Coronary artery (tissue), 2 donors: ENCODE data around the gene LYRM9.
A peak's percentile ranks its signal among the peaks of the same experiment; 100 is the strongest.
"Not testable (repeated sequence)": the region's sequence is repeated elsewhere in the genome, so short reads cannot be mapped to it uniquely, and the experiment has no call there.

Source experiments
- DNase-seq: peaks from one replicate; pipeline ENCODE4 v3.0.0-alpha.2; 2017; ENCODE audit warnings: low spot score
- H3K27ac ChIP-seq, 2 donors: fragments of 200-600 bp; sonication (generic); one replicate each; pipeline ENCODE4 v1.5.1; 2016 to 2019
- H3K4me3 ChIP-seq: fragments of 200-600 bp; sonication (generic); 2 replicates; pipeline ENCODE4 v1.5.1; 2016; ENCODE audit warnings: mild to moderate bottlenecking, moderate library complexity
- TF ChIP-seq, protein P1 (sequence below): fragments of 200-600 bp; sonication (generic); IDR thresholded peaks from one replicate; pipeline ENCODE4 v1.5.1; 2019; ENCODE audit warnings: antibody characterized with exemption

LYRM9 gene

GRCh38 chr17:27888945-27889344, 4.2 kb downstream of the LYRM9 start:
- DNase-seq = no peak
- Histone ChIP-seq H3K27ac (no peak overlapping the region), H3K4me3 (no peak overlapping the region)
- TF ChIP-seq, protein P1, sequence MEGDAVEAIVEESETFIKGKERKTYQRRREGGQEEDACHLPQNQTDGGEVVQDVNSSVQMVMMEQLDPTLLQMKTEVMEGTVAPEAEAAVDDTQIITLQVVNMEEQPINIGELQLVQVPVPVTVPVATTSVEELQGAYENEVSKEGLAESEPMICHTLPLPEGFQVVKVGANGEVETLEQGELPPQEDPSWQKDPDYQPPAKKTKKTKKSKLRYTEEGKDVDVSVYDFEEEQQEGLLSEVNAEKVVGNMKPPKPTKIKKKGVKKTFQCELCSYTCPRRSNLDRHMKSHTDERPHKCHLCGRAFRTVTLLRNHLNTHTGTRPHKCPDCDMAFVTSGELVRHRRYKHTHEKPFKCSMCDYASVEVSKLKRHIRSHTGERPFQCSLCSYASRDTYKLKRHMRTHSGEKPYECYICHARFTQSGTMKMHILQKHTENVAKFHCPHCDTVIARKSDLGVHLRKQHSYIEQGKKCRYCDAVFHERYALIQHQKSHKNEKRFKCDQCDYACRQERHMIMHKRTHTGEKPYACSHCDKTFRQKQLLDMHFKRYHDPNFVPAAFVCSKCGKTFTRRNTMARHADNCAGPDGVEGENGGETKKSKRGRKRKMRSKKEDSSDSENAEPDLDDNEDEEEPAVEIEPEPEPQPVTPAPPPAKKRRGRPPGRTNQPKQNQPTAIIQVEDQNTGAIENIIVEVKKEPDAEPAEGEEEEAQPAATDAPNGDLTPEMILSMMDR = no peak

GRCh38 chr17:27888067-27888466, 5.1 kb downstream of the LYRM9 start:
- H3K4me3 ChIP-seq = no peak overlapping the region
- DNase-seq = no peak
- H3K27ac ChIP-seq = no peak overlapping the region
- TF ChIP-seq, protein P1 = no peak

- not testable (repeated sequence) for H3K4me3 ChIP-seq, DNase-seq, H3K27ac ChIP-seq
These were observed 6.7 kb downstream of the LYRM9 start for GRCh38 chr17:27886348-27886906.

- no peak for DNase-seq
- Histone ChIP-seq H3K4me3 (no peak overlapping the region), H3K27ac (no peak overlapping the region)
- TF ChIP-seq, protein P1 = no peak
These were observed 10.9 kb downstream of the LYRM9 start for GRCh38 chr17:27882162-27882840.

GRCh38 chr17:27879987-27880608, 13.1 kb downstream of the LYRM9 start:
- H3K4me3 ChIP-seq = no peak overlapping the region

DNA sequence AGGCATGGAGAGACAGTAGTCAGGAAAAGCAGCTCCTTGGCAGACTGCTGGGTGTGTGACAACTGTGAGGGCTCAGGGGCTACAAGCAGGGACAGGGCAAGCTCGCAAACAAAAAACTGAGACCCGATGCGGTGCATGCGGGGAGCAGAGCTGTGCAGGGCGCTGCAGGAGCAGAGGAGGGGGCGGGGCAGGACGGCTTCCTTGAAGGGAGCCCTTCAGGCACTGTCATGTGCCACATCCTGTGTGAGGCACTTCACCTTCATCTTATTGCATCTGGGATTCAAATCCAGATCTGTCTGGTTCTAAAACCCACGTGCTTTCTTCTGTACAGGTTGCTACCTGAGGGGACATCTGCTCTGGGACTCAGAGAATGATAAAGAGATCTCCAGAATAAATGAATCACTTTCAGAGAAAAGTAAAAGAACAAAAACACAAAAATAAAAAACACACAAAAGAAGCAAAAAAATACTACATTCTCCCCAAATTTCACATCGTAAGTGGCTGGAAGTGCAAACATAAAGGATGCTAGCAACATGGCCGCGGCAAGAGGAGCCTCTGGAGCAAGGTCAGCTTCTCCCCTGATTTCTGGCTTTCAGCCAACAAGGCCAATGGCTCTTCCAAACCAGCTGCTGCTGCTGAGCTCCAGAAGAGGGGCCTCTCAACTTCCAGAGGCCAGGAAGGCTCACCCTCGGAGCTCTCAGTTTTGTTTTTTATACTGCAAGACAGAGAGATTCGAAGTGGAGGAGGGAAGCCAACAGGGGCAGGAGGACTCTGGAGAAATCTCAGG, 14.2 kb downstream of the LYRM9 start:
- no peak for DNase-seq
- no peak overlapping the region for H3K4me3 ChIP-seq
- TF ChIP-seq, protein P1 = no peak
- H3K27ac ChIP-seq = no peak overlapping the region

More at GRCh38 chr17:27879987-27880608, 13.1 kb downstream of the LYRM9 start:
- TF ChIP-seq, protein P1 = peak; percentile 17
- DNase-seq = no peak
- H3K27ac ChIP-seq = no peak overlapping the region

- Histone ChIP-seq H3K27ac (no peak overlapping the region), H3K4me3 (no peak overlapping the region)
- TF ChIP-seq, protein P1 = no peak
- no peak for DNase-seq
These were observed 19.4 kb downstream of the LYRM9 start for GRCh38 chr17:27873746-27874145.
